ENCODE data around the gene PPBP.

The PPBP gene

GRCh38 chr4:73948291-73948690, 39.7 kb downstream of the PPBP start:
- no peak for TF ChIP-seq CTCF (conservative IDR thresholded peaks at IDR 0.05)
- H3K27ac ChIP-seq = 0 out of 2 replicates have a peak overlapping the region, but pooled peaks have one; percentile 0

GRCh38 chr4:73947239-73947985, 40.6 kb downstream of the PPBP start:
- H3K27ac ChIP-seq = peak overlapping the region; percentile 57
- TF ChIP-seq CTCF (conservative IDR thresholded peaks at IDR 0.05) = no peak

- TF ChIP-seq CTCF (conservative IDR thresholded peaks at IDR 0.05) = no peak
- H3K27ac ChIP-seq = no peak overlapping the region
Observed at GRCh38 chr4:73945674-73946449, 42.1 kb downstream of the PPBP start.

- TF ChIP-seq CTCF (conservative IDR thresholded peaks at IDR 0.05) = no peak
- no peak overlapping the region for H3K27ac ChIP-seq
Observed at GRCh38 chr4:73945140-73945539, 42.9 kb downstream of the PPBP start.

- TF ChIP-seq CTCF (conservative IDR thresholded peaks at IDR 0.05) = no peak
- H3K27ac ChIP-seq = no peak overlapping the region
Observed at GRCh38 chr4:73944061-73944875, 43.7 kb downstream of the PPBP start.

- no peak overlapping the region for H3K27ac ChIP-seq
- TF ChIP-seq CTCF (conservative IDR thresholded peaks at IDR 0.05) = no peak
Observed at GRCh38 chr4:73943555-73943954, 44.4 kb downstream of the PPBP start.

- no peak for TF ChIP-seq CTCF (conservative IDR thresholded peaks at IDR 0.05)
- H3K27ac ChIP-seq = peak overlapping the region; percentile 72
Observed at GRCh38 chr4:73936969-73937368, 51.0 kb downstream of the PPBP start.
